ENCODE results near the gene PPP2R5D.
"Not testable (repeated sequence)": the region's sequence is repeated elsewhere in the genome, so short reads cannot be mapped to it uniquely, and the experiment has no call there.

PPP2R5D gene

DNA sequence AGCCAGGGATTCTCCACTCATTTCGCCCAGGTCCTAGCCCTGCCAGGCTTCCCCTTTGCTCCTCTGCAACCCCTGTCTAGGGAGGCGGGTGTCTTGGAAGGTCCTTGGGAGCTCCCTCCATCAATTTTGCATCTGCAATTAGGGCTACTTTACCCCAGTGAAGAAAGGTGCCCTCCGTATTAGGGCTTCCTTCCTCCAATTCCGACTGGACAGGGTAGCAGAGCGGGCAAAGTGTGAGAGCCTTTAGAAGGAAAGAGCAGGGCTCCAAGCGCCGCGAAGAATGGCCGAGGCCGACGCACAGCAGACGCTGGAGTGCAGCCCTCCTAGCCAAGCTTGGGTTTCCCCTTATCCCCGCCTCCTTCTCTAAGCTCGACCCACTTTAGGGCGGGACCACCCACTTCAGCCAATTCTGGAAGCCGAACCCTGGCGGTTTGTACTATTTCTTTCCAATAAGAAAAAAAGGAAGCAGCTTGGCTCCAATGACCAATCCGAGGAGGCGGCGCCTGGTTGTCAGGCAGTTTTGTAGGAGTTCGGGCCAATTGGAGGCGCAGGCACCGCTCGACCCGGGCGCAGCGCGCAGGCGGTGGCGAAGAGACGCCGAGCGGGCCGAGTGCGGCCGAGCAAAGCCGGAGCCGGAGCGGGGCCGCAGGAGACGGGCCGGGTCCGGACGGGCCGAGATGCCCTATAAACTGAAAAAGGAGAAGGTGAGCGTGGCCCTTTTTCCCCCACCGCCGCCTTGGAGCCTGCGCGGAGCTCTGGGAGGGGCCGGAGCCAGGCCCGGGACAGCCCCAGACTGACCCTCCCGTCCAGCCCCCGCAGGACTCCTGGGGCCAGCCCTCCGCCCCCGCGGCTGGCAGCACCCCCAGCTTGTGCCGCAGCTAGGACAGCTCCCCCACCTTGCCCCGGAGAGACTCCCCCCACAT is at the start of gene PPP2R5D:
TSS of gene PPP2R5D (plus strand) at position 570 of the 923 bp plus-strand sequence. CDS start at position 678, 108 bp downstream.
- peak; percentile 88 to 97 for DNase-seq

DNA sequence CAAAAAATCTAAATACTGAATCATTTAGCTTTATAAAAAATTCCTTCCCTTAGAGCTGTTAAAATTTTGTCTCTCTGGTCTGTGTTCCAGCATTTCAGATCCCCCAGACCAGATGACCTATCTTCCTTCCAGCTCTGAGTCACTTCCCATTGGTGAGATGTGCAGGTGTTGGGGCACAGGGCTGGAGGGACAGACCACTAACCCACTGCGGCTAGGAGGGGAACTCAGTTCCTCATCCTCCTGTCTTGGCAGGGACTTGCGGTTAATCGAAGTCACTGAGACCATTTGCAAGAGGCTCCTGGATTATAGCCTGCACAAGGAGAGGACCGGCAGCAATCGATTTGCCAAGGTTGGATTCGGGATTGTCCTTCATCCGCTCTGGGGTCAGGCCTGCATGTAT is 49.0 kb upstream of the PPP2R5D start:
- no peak for DNase-seq

DNA sequence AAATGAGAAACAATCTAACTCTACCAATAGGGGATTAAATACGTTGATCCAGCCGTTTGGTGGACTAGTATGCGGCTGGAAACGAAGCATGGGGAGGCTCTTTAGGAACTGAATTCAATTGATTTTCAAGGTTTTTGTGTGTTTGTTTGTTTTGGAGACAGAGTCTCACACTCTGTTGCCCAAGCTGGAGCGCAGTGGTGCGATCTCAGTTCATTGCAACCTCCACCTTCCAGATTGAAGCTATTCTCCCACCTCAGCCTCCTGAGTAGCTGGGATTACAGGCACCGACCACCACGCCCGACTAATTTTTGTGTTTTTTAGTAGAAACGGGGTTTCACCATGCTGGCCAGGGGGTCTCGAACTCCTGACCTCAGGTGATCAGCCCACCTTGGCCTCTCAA is 48.0 kb upstream of the PPP2R5D start:
- DNase-seq = no peak

DNA sequence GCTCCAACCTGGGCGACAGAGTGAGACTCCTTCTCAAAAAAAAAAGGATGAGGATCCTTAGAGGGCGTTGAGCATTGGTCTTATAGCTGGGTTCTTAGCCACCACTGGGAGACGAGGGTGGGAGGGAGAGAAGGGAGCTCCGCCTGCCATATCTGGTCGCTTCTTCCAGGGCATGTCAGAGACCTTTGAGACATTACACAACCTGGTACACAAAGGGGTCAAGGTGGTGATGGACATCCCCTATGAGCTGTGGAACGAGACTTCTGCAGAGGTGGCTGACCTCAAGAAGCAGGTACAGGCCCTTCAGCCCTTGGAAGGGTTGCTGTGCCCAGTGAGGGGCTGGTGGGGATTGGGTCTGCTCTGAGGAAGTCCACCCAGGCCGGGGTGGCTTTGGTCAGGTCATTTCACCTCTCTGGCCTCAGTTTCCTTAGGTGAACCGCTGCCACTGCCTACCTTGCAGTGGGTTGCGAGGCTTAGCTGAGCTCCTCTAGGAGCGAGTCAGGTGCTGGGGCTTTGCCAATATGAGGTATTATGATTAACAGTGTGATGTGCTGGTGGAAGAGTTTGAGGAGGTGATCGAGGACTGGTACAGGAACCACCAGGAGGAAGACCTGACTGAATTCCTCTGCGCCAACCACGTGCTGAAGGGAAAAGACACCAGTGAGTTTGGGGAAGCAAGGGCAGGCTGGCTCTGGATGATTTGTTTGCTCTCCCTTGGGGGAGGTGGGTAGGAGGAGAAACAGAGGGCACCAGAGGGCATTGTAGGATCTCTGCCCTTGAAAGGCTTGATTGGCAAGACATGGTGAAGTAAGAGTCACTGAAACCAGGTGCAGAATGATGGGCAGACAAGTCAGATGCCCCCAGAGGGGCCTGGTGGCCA is 46.6 kb upstream of the PPP2R5D start:
- no peak for DNase-seq

DNA sequence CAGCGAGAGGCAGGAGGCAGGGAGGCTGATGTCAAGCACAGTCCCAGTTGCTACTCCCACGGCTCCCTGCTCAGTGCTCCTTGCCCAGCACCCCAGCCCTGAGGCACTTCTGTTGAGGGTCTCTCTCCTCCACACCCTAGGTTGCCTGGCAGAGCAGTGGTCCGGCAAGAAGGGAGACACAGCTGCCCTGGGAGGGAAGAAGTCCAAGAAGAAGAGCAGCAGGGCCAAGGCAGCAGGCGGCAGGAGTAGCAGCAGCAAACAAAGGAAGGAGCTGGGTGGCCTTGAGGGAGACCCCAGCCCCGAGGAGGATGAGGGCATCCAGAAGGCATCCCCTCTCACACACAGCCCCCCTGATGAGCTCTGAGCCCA is 46.0 kb upstream of the PPP2R5D start:
- DNase-seq = no peak

DNA sequence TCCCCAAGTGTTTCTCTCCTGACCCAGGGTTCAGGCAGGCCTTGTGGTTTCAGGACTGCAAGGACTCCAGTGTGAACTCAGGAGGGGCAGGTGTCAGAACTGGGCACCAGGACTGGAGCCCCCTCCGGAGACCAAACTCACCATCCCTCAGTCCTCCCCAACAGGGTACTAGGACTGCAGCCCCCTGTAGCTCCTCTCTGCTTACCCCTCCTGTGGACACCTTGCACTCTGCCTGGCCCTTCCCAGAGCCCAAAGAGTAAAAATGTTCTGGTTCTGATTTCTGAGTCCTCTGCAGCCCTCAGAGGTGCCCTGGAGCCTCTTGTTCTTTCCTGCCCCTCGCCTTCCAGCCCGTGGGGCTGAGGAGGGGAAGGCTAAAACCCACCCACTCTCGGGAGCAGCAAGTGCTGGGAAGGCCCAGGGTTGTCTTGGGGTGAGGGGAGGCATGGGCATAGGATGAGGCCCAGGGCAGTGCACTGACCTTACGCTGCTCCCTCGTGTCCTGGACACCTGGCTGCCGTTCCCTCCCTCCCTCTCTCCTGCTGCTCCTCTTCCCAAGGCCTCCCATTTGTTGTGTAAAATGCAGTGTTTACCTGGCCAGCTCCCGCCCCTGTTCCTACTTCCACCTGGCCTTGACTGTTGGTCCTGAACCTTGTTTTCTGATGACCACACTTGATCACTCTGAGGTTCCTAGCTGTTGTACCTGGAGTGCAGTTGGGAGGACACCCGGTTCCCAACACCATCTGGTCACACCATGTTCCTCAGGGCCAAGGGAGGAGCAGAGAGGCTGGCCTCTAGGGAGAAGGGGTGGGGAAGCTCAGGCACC is 45.2 kb upstream of the PPP2R5D start:
- DNase-seq = no peak

DNA sequence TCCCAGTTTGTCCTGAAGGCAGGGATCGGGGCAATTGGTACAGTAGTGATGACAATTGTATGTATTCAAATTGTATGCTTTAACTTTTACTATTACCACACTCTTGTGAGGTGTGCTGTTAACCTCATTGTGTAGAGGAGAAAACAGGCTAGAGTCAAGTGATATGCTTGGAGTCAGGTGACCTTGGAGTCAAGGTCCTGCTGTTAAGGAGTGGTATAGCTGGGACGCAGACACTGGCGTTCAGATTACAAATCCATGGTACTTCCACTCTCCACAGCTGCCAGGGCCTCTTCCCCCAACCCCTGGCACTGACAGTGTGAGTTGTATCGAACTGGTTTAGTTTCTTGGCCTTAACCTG is 44.6 kb upstream of the PPP2R5D start:
- DNase-seq = no peak

DNA sequence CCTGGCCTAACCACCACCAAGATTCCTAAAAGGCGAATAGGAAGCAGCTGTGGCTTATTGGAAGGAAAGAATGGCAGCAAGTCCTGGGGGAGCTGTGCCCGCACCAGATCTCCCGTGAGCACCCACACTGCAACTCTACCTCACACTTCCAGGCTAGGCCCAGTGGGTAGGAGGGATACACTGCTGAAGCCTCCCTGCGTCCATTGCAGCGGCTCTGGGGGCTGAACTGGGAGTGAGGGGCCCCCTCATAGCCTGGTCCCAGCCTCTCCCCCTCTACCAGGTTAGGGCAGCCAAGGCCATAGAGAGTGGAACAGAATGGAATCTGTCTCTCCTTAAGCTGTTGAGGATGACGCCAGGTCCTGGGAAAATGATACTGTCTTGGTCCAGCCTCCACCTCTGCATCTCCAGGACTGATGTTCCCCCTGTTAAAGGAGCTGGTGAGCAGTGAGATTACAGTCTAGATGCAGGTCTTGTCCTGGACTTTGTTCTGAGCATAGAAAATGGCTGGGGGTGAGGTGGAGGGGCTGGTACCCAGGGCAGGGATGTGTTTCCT is 43.8 kb upstream of the PPP2R5D start:
- DNase-seq = no peak

DNA sequence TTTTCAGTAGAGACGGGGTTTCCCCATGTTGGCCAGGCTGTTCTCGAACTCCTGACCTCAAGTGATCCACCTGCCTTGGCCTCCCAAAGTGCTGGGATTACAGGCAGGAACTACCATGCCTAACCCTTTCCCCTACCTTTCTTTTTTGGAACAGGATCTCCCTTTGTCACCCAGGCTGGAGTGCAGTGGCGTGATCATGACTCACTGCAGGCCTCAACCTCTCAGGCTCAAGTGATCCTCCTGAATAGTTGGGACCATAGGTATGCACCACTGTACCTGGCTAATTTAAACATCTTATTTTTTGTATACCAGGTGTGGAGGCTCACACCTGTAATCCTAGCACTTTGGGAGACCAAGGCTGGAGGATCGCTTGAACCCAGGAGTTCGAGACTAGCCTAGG is 43.0 kb upstream of the PPP2R5D start:
- DNase-seq = not testable (repeated sequence)

DNA sequence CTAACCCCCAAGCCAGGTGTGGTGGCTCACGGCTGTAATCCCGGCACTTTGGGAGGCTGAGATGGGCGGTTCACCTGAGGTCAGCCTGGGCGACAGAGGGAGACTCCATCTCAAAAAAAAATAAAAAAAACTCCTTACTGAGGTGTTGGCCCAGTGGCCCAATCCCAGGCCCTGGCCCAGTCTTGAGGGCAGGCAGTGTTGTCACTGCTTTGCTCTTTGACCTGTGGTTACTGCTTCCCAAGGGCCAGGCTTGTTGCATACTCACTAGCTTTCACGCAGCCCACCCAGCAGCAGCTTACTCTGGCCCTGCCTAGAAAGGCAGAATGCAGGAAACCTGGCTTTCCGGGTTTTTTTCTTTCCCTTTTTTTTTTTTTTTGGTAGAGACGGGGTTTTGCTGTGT is 41.9 kb upstream of the PPP2R5D start:
- DNase-seq = no peak

DNA sequence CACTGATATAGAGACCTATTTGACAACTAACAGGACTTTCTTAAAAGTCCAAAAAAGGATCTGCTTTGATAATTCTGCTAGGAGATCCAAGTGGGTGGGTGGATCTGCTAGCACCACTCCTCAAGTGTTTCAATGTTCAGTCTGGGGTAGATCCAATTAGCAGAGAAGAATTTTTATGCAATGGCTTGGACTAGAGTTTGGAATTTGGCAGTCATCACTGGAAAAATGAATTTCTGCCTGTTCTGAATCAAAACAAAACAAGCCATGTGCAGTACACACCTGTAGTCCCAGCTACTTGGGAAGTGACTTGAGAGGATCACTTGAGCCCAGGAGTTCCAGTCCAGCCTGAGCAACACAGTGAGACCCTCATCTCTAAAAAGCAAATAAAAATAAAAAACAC is 36.4 kb upstream of the PPP2R5D start:
- DNase-seq = no peak

DNA sequence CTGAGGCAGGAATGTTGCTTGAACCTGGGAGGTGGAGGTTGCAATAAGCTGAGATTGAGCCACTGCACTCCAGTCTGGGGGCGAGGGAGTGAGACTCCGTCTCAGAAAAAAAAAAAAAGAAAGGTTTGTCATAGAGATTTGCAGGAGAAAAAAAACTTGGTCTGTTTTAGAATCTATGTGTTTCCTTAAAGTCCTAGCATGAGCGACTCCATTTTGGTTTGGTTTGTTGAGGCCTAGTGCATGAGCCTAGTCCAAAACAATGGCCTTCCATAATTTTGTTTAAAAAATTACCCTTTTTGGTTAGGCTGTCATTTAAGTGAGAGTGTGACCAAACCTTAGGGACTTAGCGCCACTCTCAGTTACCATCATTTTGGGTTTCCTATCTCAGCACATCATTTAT is 32.0 kb upstream of the PPP2R5D start:
- DNase-seq = no peak

DNA sequence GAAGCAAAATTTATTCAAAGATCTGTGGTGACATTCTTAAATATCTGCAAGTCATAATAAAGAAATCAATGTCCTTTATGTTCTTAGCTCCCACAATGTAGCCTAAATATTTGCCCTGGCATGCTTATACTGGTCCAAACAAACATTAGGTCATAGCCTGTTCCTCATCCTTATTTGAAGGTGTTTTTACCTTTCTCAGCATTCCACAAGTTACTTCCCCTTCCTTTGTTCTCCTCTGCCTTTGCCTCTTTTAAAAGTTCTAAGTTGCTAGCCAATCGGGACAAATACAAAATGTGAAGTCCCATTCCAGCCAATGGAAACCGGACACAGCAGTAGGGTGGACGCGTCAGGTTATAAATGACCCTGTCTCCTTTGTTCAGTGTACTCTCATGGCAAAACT is 30.0 kb upstream of the PPP2R5D start:
- not testable (repeated sequence) for DNase-seq

DNA sequence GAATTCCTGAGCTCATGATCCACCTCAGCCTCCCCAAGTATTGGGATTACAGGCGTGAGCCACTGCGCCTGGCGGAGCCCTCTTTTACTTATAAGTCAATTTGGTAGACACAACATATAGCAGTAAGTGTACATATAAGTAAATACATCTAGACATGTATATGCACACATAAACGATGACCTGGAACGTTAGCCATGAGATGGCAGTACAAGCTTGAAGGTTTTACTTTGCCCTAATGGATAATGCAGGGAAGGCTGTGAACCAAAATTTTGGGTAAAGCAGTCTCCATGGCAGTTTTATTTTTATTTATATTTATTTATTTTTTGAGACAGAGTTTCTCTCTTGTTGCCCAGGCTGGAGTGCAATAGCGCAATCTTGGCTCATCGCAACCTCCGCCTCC is 26.2 kb upstream of the PPP2R5D start:
- DNase-seq = no peak

DNA sequence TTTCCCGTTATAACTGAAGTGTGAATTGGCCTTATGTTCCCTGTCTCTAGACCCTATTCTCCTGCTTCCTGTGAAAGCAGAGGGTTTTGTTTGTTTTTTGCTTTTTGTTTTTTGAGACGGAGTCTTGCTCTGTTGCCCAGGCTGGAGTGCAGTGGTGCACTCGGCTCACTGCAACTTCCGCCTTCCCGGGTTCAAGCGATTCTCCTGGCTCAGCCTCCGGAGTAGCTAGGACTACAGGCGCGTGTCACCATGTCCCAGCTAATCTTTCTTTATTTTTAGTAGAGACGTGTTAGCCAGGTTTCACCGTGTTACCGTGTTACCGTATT is 24.5 kb upstream of the PPP2R5D start:
- DNase-seq = no peak

DNA sequence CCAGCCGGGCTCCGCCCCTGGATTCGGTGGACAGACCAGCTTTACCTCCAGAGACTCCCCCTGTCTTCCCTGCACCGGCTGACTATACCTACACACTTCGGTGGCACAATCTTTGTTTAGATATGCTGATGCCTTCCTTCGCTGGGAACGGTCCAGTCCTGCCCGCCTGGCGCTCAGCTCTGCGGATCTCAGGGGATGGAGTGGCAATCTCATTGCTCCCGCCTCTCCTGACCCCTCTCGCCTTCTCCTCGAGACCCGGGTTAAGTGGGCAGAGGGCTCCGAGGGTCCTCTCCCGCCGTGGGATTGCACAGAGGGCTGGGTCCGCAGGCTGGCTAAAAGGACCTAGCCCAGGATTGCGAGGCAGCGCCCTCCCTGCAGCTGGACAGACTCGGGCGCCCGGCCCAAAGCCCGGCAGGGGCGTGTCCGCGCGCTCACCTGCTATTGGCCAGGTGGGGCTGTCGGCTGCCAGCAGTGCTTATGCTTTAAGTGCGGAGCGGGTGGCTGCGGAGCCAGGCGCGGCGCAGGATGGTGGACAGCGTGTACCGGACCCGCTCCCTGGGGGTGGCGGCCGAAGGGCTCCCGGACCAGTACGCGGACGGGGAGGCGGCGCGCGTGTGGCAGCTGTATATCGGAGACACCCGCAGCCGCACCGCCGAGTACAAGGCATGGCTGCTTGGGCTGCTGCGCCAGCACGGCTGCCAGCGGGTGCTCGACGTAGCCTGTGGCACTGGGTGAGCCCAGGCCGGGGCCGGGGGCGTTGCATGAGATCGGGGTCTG is 23.9 kb upstream of the PPP2R5D start, which contains the start of gene GNMT:
TSS of gene GNMT (plus strand) at position 512 of the 777 bp plus-strand sequence. CDS start at position 526, 14 bp downstream.
- DNase-seq = peak; percentile 21 to 39

DNA sequence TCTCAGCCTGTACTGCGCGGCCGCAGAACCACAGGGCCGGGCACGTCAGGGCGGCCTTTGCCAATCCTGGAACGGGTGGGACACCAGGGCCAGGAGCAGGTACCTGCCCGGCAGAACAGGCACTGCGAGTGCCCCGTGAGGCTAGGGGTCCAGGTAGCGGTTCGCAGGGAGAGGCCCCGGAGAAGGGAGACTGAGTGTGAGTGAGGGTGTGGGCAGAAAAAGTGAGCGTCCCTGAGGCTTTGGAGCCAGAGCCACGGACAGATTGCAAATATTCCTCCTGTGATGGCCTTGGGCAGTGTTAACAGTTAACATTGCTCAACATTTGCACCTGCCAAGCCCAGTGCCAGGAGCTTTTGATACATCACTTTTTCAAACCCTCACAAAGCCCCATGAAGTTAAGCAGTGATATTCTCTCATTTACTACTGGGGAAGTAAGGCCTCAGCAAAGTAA is 23.3 kb upstream of the PPP2R5D start:
- DNase-seq = no peak

DNA sequence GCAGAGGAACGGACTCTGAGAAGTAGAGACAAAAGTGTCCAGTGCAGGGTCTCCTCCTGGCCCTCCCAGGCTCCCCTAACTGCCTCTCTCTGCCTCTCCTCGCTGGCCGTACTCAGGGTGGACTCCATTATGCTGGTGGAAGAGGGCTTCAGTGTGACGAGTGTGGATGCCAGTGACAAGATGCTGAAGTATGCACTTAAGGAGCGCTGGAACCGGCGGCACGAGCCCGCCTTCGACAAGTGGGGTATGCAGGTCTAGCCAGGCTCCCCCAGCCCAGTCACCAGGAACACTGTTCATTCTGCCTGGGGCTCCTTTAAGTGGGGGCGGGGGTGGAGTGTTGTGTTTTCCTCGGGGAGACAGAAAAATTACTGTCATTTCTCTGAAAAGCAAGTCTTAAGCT is 22.3 kb upstream of the PPP2R5D start:
- DNase-seq = no peak

DNA sequence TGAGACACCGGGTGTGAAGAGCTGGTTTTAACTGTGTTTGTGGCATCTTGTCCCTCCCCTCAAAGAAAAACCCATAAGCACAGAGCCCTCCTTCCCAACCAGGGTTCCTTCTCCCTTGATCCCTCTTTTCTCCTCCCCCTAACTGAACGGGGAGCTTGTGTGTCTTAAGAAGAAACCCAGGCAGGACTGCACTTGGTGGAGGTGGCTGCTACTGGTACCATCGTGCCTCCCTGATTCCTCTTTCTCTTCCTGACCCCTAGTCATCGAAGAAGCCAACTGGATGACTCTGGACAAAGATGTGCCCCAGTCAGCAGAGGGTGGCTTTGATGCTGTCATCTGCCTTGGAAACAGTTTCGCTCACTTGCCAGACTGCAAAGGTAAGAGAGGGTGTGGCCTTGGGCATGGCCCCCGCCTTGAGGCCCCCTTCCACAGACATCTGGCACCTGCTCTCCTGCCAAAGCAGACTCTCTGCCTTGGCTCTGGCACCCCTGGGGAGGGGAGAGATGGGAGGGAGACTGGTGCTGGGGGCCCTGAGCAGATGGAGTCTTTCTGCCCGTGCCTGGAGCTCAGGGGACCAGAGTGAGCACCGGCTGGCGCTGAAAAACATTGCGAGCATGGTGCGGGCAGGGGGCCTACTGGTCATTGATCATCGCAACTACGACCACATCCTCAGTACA is 21.7 kb upstream of the PPP2R5D start:
- no peak for DNase-seq

DNA sequence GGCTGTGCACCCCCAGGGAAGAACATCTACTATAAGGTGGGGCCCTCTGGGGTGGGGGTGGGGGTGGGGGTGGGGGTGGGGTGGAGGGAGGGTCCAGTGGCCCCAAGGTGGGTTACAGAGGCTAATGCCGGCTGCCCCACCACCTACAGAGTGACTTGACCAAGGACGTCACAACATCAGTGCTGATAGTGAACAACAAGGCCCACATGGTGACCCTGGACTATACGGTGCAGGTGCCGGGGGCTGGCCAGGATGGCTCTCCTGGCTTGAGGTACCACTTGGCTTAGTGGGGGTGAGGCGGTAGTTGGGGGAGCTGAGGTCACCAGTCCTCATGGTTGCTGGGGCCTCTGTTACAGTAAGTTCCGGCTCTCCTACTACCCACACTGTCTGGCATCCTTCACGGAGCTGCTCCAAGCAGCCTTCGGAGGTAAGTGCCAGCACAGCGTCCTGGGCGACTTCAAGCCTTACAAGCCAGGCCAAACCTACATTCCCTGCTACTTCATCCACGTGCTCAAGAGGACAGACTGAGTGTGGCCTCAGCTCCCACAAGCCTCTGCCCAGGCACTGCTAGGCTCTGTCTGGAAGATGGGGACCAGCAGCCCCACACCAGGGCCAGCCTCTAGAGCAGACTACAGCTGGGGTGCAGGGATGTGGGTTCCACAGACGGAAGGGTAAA is 21.1 kb upstream of the PPP2R5D start:
- no peak for DNase-seq

Data from stimulated activated CD4-positive, alpha-beta T cell treated with anti-CD3 and anti-CD28 coated beads, Interleukin-4, amount 100 ng/mL, for 4 hours (primary cell).